Parathyroid adenoma (tissue), 2 donors: ENCODE data around the gene ARHGEF2.
A peak's percentile ranks its signal among the peaks of the same experiment; 100 is the strongest.
"Not testable (repeated sequence)": the region's sequence is repeated elsewhere in the genome, so short reads cannot be mapped to it uniquely, and the experiment has no call there.

ENCODE experiments used
- H2AFZ ChIP-seq: fragments of 300-600 bp; sonication (generic); one replicate; pipeline ENCODE4 v1.7.0; 2017; ENCODE audit warnings: antibody characterized with exemption, mild to moderate bottlenecking
- H3K27ac ChIP-seq: fragments of 300-600 bp; sonication (generic); one replicate; pipeline ENCODE4 v1.7.0; 2017
- H3K27me3 ChIP-seq: fragments of 300-600 bp; sonication (generic); one replicate; pipeline ENCODE4 v1.7.0; 2017; ENCODE audit warnings: low read length; ENCODE audit not compliant: control insufficient read depth, insufficient read depth
- H3K36me3 ChIP-seq: fragments of 300-600 bp; sonication (generic); one replicate; pipeline ENCODE4 v1.7.0; 2017; ENCODE audit warnings: low read length; ENCODE audit not compliant: control insufficient read depth, insufficient read depth
- H3K4me1 ChIP-seq: fragments of 300-600 bp; sonication (generic); one replicate; pipeline ENCODE4 v1.7.0; 2017; ENCODE audit warnings: control low read depth
- H3K4me2 ChIP-seq: fragments of 300-600 bp; sonication (generic); one replicate; pipeline ENCODE4 v1.7.0; 2017; ENCODE audit warnings: low read length
- H3K4me3 ChIP-seq: fragments of 300-600 bp; sonication (generic); one replicate; pipeline ENCODE4 v1.7.0; 2017; ENCODE audit warnings: low read depth, low read length
- H3K79me2 ChIP-seq: fragments of 300-600 bp; sonication (generic); one replicate; pipeline ENCODE4 v1.7.0; 2017; ENCODE audit warnings: control low read depth
- H3K9ac ChIP-seq: fragments of 300-600 bp; sonication (generic); one replicate; pipeline ENCODE4 v1.7.0; 2017; ENCODE audit warnings: mild to moderate bottlenecking
- H3K9me3 ChIP-seq: fragments of 300-600 bp; sonication (generic); one replicate; pipeline ENCODE4 v1.7.0; 2017; ENCODE audit warnings: low read length; ENCODE audit not compliant: control insufficient read depth
- TF ChIP-seq, protein P1 (sequence below): fragments of 300-600 bp; sonication (generic); IDR thresholded peaks from one replicate; pipeline ENCODE4 v1.7.0; 2017; ENCODE audit warnings: antibody characterized with exemption, mild to moderate bottlenecking
- donor health status: primary hyperparathyroidism.

ARHGEF2 gene

DNA sequence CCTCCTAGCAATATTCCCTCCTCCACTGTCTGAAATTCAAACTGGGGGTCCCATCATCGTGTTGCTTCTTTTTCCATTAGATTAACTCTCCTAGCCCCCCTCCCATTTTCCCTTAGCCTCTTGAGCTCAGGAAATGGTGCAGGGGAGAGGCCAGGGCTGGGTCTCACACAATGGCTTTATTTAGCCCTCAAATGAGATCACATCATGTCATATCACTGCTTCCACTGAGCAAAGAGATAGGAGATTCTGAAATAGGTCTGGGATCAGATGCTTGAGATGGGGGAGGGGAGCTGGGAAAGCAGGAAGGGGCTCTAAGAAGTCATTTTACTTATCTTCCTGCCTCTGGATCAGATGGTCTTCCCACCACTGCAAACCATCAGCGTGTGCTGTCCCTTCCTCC lies 17.8 kb upstream of the ARHGEF2 start:
- no peaks in the 10 kb centered on the region for H3K36me3 ChIP-seq
- H3K79me2 ChIP-seq, result no peaks in the 10 kb centered on the region
- H3K4me3 ChIP-seq, result no peak overlapping the region
- no peaks in the 10 kb centered on the region for H3K4me1 ChIP-seq
- H2AFZ ChIP-seq, result no peak overlapping the region
- H3K4me2 ChIP-seq, result no peak overlapping the region
- no peak overlapping the region for H3K27ac ChIP-seq
- no peaks in the 10 kb centered on the region for H3K27me3 ChIP-seq
- no peak overlapping the region for H3K9ac ChIP-seq
- TF ChIP-seq, protein P1, sequence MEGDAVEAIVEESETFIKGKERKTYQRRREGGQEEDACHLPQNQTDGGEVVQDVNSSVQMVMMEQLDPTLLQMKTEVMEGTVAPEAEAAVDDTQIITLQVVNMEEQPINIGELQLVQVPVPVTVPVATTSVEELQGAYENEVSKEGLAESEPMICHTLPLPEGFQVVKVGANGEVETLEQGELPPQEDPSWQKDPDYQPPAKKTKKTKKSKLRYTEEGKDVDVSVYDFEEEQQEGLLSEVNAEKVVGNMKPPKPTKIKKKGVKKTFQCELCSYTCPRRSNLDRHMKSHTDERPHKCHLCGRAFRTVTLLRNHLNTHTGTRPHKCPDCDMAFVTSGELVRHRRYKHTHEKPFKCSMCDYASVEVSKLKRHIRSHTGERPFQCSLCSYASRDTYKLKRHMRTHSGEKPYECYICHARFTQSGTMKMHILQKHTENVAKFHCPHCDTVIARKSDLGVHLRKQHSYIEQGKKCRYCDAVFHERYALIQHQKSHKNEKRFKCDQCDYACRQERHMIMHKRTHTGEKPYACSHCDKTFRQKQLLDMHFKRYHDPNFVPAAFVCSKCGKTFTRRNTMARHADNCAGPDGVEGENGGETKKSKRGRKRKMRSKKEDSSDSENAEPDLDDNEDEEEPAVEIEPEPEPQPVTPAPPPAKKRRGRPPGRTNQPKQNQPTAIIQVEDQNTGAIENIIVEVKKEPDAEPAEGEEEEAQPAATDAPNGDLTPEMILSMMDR, result no peak
- no peaks in the 10 kb centered on the region for H3K9me3 ChIP-seq

DNA sequence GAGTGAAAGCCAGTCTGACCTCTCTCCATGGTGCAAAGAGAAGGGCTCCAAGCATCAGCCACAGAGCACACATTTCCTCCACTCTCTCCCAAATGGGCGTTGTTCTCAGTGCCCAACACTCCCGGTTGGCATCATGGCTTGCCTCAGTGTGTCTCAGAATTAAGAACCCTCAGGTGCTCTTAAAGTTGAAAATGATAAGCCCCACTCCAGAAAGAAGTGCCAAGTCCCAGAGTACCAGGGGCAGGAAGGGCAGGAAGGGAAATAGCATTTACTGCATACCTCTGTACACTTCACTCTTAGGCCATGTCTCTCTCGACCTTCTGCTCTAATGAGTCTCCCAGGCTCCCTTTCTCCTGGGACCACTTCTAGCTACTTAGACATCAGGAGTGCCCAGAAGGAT lies 15.2 kb upstream of the ARHGEF2 start:
- TF ChIP-seq, protein P1, result no peak
- no peak overlapping the region for H3K27ac ChIP-seq

DNA sequence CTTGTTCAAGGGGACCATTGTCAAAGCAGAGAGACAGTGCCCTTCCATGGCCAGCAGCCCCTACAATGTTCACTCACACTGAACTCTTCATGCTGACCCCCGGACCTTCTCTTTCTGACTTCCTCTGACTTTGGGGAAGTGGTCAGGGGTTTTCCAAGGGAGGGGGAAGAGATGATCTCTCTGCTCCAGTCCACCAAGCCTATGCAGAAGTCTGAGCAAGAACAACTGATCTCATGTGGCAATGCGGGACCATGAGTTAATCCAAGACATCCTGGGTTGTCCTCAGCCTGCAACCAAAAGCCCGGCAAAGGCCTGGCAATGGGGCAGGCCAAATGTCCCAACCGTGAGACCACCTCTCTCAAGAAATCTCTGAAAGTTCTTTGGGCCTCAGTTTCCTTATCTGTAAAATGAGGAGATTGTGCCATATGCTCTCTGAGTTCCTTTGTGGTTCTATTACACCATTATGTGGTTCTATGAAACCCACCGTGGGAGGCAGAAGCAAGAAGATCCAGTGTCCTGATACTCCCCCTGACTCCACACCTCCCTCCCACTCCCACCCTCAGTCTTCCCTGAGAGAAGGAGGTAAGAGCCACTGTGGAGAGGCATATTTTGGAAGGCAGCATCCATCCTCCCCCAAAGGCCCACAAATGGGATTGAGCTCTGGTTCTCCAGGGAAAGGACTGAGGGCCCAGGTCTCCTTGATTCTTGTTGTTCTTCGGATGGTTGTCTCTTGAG lies 11.8 kb upstream of the ARHGEF2 start:
- H3K9ac ChIP-seq, result no peak overlapping the region
- no peak overlapping the region for H3K4me2 ChIP-seq
- no peak overlapping the region for H2AFZ ChIP-seq
- H3K27ac ChIP-seq, result no peak overlapping the region
- H3K36me3 ChIP-seq, result no peaks in the 10 kb centered on the region
- H3K27me3 ChIP-seq, result no peaks in the 10 kb centered on the region
- TF ChIP-seq, protein P1, result no peak
- no peak overlapping the region for H3K4me3 ChIP-seq
- no peaks in the 10 kb centered on the region for H3K79me2 ChIP-seq
- H3K4me1 ChIP-seq, result no peaks in the 10 kb centered on the region
- no peaks in the 10 kb centered on the region for H3K9me3 ChIP-seq

More for the DNA sequence above, 15.2 kb upstream of the ARHGEF2 start:
- Histone ChIP-seq H3K36me3 (no peaks in the 10 kb centered on the region), H3K79me2 (no peaks in the 10 kb centered on the region), H3K4me2 (no peak overlapping the region), H3K4me1 (no peaks in the 10 kb centered on the region), H3K4me3 (no peak overlapping the region), H3K9me3 (no peaks in the 10 kb centered on the region), H3K27me3 (no peaks in the 10 kb centered on the region), H2AFZ (no peak overlapping the region), H3K9ac (no peak overlapping the region)

DNA sequence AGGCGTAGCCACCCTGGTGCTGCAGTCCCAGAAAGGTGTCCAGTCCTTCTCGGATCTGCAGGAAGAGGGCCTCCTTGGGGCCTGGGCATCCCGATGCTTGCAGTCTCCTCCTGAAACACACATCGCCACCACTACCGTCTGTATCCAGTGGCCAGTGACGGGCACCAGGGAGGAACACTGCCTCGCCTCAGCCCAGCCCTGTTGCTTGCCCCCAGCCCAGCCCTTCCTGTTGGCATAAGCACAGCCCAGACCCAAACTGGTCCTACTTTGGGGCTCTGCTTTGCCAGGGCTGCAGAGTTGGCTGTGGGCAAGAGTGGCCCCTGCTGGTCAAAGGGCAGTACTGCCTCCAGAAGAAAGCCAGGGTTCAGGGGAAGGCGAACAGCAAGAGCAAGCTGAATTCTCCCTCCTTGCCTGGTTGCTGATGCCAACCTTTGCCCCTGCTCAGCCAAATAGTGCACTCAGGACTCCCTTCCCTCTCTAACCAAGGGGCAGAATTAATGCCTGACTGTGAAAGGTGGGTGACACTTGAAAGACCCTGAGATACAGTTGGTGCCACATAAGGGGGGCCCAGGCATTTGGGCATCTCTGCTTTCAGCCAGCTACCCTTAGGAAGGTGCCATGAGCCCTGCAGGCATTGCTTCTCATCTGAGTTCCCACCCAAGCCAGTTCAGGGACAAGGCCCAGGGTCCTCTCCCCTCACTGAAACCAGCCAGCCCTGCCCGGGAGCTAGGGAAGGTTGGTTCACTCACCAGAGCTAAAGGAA lies 11.1 kb upstream of the ARHGEF2 start:
- Histone ChIP-seq H3K9ac (no peak overlapping the region), H3K4me2 (peak overlapping the region; percentile 55), H3K27ac (no peak overlapping the region), H3K27me3 (no peaks in the 10 kb centered on the region), H3K9me3 (no peaks in the 10 kb centered on the region), H3K4me1 (peaks cover 2% of the 10 kb centered on the region), H2AFZ (no peak overlapping the region), H3K4me3 (peak overlapping the region; percentile 34), H3K79me2 (no peaks in the 10 kb centered on the region), H3K36me3 (no peaks in the 10 kb centered on the region)
- TF ChIP-seq, protein P1, result peak; percentile 89

DNA sequence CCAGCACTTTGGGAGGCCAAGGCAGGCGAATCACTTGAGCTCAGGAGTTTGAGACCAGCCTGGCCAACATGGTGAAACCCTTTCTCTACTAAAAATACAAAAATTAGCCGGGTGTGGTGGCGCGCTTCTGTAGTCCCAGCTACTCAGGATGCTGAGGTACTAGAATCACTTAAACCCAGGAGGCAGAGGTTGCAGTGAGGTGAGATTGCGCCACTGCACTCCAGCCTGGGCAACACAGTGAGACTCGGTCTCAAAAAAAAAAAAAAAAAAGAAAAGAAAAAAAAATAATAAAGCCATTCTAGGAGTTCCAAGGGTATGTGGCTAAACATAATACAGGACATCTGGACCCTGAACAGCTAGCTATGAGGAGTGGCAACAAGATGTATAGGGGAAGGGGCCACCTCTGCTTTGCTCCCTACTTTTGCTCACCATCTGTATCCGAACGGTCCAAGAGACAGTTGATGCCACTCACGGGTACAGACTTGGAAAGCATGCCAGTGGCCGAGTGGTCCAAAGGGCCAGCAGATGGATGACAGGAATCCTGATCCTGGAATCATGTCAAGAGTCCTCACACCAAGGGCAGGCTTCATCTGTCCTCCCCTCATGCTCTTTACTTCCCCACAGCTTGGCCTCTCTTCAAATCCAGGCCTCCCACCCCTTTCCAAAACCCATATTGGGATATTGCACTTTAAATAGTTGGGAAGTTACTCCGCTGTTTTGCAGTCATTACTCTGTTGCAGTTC lies 6.7 kb upstream of the ARHGEF2 start:
- not testable (repeated sequence) for H3K36me3 ChIP-seq, H3K9ac ChIP-seq, H3K9me3 ChIP-seq, H3K79me2 ChIP-seq, H3K4me3 ChIP-seq, H3K27ac ChIP-seq, H3K27me3 ChIP-seq
- Histone ChIP-seq H3K4me2 (peak overlapping the region; percentile 64), H2AFZ (peak overlapping the region; percentile 61), H3K4me1 (peaks cover 26% of the 10 kb centered on the region)
